ENCODE results near the gene DNALI1. TPM values are rescaled to one million over a fixed set of nuclear protein-coding genes. Genes with fewer than 3 reads are reported as not detected.
"Not testable (repeated sequence)": the region's sequence is repeated elsewhere in the genome, so short reads cannot be mapped to it uniquely, and the experiment has no call there.

The DNALI1 gene
- total RNA-seq, 4 donors from 2014 or later, result 0.70 to 1.7 (median 0.85) TPM

GRCh38 chr1:37515185-37516034 is 41.3 kb upstream of the DNALI1 start:
- Histone ChIP-seq H3K27ac (peak overlapping the region; percentile 94), H3K4me1 (peaks cover 21% of the 10 kb centered on the region), H3K9me3 (no peaks in the 10 kb centered on the region), H3K36me3 (peaks cover 10% of the 10 kb centered on the region), H3K4me3 (peak overlapping the region; percentile 87), H3K27me3 (no peaks in the 10 kb centered on the region)
- WGBS, result 72% methylated on average over 18 of the region's 18 CpGs
- TF ChIP-seq EP300 (IDR thresholded peaks at IDR 0.05), result no peak
- no peak for DNase-seq (ENCODE audit: low spot score in 2 of 2)

DNA sequence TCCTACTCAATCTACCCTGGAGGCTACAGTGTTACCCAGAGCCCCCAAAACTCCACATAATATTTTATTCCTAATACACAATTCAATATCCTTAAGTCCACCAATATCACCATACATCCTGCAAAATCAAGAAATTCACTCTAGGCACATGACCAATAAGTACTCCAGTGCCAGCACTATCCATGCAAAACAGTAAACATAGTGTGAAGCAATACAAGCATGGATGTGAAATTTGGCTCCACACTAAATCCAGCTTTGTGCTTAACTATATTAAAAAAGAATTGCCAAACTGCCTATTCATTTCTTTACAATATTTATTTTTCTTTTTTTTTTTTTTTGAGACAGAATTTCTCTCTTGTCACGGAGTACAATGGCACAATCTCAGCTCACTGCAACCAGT is 39.2 kb upstream of the DNALI1 start:
- Histone ChIP-seq H3K27me3 (no peaks in the 10 kb centered on the region), H3K27ac (no peak overlapping the region), H3K4me3 (no peak overlapping the region), H3K9me3 (no peaks in the 10 kb centered on the region), H3K4me1 (peaks cover 20% of the 10 kb centered on the region), H3K36me3 (peaks cover 2% of the 10 kb centered on the region)
- WGBS, result 89% methylated on average over 1 of the region's 1 CpG
- no peak for DNase-seq (ENCODE audit: low spot score in 2 of 2)
- TF ChIP-seq EP300 (IDR thresholded peaks at IDR 0.05), result no peak
- no peak for TF ChIP-seq CTCF (IDR thresholded peaks at IDR 0.05)
- no peak for TF ChIP-seq POLR2AphosphoS5 (IDR thresholded peaks at IDR 0.05)
- no peak for TF ChIP-seq POLR2A (IDR thresholded peaks at IDR 0.05)

DNA sequence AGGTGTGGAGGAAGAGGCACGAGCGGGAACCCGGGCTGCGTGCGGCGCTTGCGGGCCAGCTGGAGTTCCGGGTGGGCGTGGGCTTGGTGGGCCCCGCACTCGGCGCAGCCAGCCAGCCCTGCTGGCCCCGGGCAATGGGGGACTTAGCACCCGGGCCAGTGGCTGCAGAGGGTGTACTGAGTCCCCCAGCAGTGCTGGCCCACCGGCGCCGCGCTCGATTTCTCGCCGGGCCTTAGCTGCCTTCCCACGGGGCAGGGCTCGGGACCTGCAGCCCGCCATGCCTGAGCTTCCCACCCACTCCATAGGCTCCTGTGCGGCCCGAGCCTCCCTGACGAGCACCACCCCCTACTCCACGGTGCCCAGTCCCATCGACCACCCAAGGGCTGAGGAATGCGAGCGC is 38.5 kb upstream of the DNALI1 start:
- not testable (repeated sequence) for H3K4me3 ChIP-seq; DNase-seq (ENCODE audit: low spot score in 2 of 2); H3K36me3 ChIP-seq; H3K27me3 ChIP-seq; H3K9me3 ChIP-seq; H3K27ac ChIP-seq
- WGBS, result 60% methylated on average over 1 of the region's 31 CpGs
- H3K4me1 ChIP-seq, result peaks cover 13% of the 10 kb centered on the region

GRCh38 chr1:37518929-37519328 is 37.8 kb upstream of the DNALI1 start:
- not testable (repeated sequence) for H3K36me3 ChIP-seq; H3K4me1 ChIP-seq; H3K9me3 ChIP-seq; DNase-seq (ENCODE audit: low spot score in 2 of 2); H3K4me3 ChIP-seq; H3K27ac ChIP-seq; H3K27me3 ChIP-seq
- WGBS, result 78% methylated on average over 12 of the region's 15 CpGs

GRCh38 chr1:37519613-37520012 is 37.1 kb upstream of the DNALI1 start:
- no peak for DNase-seq (ENCODE audit: low spot score in 2 of 2)
- Histone ChIP-seq H3K27me3 (no peaks in the 10 kb centered on the region), H3K4me3 (no peak overlapping the region), H3K36me3 (no peaks in the 10 kb centered on the region), H3K9me3 (no peaks in the 10 kb centered on the region), H3K27ac (no peak overlapping the region), H3K4me1 (peaks cover 7% of the 10 kb centered on the region)
- TF ChIP-seq EP300 (IDR thresholded peaks at IDR 0.05) (no peak), POLR2AphosphoS5 (IDR thresholded peaks at IDR 0.05) (no peak), POLR2A (IDR thresholded peaks at IDR 0.05) (no peak), CTCF (IDR thresholded peaks at IDR 0.05) (no peak)

DNA sequence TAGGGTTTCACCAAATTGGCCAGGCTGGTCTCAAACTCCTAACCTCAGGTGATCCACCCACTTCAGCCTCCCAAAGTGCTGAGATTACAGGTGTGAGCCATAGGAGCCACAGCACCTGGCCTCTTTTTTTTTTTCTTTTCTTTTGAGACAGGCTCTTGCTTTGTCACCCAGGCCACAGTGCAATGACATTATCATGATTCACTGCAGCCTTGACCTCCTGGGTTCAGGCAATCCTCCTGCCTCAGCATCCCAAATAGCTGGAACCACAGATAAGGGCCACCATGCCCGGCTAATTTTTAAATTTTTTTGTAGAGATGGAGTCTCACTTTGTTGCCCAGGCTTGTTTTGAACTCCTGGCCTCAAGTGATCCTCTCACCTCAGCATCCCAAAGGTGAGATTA is 26.9 kb upstream of the DNALI1 start:
- H3K27me3 ChIP-seq; DNase-seq (ENCODE audit: low spot score in 2 of 2); H3K4me3 ChIP-seq; H3K36me3 ChIP-seq; H3K4me1 ChIP-seq; H3K9me3 ChIP-seq; H3K27ac ChIP-seq: not testable (repeated sequence)
- WGBS, result 95% methylated on average over 1 of the region's 1 CpG

DNA sequence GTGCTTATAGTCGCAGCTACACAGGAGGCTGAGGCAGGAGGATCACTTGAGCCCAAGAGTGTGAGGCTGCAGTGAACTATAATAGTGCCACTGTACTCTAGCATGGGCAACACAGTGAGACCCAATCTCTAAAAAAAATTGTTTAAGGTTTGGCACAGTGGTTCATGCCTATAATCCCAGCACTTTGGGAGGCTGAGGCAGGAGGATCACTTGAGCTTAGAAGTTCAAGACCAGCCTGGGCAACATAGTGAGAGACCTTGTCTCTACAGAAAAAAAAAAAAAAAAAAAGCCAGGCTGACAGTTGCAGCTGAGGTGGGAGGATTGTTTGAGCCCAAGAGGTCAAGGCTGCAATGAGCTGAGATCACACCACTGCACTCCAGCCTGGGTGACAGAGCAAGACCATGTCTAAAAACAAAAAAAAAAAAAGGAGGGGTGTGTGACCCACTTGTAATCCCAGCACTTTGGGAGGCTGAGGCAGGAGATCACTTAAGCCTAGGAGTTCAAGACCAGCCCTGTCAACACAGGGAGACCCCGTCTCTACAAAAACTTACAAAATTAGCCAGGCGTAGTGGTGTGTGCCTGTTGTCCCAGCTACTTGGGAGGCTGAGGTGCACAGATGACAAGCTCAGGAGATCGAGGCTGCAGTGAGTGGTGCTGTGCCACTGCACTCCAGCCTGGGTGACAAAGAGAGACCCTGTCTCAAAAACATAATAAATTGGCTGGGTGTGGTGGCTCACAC is 24.2 kb upstream of the DNALI1 start:
- H3K36me3 ChIP-seq, result peaks cover 19% of the 10 kb centered on the region
- not testable (repeated sequence) for H3K4me1 ChIP-seq; H3K9me3 ChIP-seq; H3K27ac ChIP-seq; DNase-seq (ENCODE audit: low spot score in 2 of 2); H3K4me3 ChIP-seq; H3K27me3 ChIP-seq
- WGBS, result 92% methylated on average over 4 of the region's 4 CpGs
